Bone marrow (tissue), 2 donors: ENCODE measurements around the gene OMA1.
"Not testable (repeated sequence)": the region's sequence is repeated elsewhere in the genome, so short reads cannot be mapped to it uniquely, and the experiment has no call there.

Experiments used
- DNase-seq, 2 donors: peaks; one replicate each; lab custom pipeline; 2025; lab: John Stamatoyannopoulos, UW

The OMA1 gene

DNA sequence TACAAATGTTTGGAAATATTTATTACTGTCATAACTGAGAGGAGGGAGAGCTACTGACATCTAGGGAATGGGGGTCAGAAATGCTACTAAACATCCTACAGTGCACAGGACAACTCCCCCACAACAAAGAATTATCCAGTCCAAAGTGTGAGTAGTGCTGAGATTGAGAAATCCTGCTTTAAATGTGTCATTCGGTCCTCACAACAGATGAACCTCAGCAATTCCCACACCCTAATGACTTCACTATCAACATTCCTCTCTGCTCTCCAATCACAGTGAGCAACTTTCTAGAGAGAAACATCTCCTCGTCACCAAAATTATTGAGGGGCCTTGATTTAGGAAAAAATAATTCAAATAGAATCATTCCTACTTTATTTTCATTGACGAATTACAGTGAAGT lies 18.0 kb downstream of the OMA1 start:
- DNase-seq: no peak

- DNase-seq: no peak
These were observed 22.1 kb downstream of the OMA1 start for GRCh38 chr1:58524353-58524945.

- peak in 1 of 2 donors; percentile 56 for DNase-seq
These were observed 30.6 kb downstream of the OMA1 start for GRCh38 chr1:58515794-58516401.

GRCh38 chr1:58513956-58514355 lies 32.6 kb downstream of the OMA1 start:
- DNase-seq: no peak

DNA sequence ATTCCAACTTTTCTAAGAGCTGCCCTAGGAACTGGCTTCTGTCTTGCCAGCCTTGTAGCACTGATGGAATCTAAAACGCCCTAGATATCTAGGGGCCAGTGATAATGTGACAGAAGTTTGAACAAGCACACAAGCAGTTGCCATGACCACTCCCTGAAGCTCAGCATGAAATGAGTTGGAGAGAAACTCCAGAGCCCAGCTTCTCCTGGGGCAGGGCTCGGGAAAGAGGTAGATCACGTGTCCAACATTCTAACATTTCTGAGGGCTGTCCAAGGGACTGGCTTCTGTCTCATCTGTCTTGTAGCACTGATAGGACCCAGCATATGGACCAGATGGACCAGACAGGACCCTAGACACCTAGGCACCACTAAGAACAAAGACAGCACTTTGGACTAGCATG lies 37.9 kb downstream of the OMA1 start:
- no peak for DNase-seq

DNA sequence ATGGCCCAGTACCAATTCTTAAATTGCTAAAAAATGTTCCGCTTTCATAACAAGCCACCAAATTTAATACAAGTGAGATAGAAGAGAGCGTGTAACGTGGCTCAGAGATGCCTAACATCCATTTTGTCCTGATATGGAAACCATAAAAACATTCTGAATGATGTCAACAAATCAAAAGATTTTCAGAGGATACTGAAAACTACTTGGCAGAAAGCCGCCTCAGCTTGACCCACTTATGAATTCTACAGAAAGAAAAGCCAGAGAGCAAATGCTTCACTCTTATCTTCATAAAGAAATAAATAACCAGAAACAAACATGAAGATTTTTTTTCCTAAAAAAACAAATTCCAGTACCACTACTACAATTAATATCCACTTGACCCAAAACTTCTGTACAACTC lies 41.2 kb downstream of the OMA1 start:
- DNase-seq: no peak

DNA sequence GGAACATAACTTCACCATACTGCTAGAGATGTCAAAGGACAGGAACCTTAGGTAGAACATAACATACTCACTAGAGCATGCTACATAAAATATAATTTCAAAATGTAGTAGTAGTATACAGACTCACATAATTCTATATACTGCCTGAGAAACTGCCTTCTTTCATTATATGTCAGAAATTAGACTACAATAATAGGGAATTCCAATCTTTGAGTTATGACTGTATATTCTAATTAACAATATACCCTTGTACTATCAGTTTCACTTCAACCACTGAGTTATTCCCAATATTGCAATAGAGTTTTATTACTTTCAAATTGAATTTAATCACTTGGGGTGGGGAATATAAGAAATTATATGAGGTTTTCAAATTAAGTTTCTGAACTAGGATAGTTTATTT lies 44.0 kb downstream of the OMA1 start:
- DNase-seq: no peak

DNA sequence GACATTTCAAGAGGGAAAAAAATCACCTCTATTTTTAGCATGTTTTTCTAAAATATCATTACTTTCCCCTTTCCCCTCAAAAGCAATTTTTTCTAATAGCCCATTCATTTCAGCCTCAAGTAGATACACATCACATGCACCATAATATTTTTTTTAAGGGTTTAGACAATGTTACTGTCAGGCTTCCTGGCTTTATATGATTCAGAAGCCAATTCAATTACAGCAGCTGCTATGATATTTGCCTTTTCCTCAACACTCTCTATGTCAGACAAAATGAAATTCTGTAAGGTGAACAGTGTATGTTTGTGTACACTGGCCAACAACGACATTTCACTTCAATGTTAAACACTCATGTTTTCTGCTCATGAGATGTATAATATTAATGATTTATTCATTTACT lies 46.5 kb downstream of the OMA1 start:
- DNase-seq: no peak

DNA sequence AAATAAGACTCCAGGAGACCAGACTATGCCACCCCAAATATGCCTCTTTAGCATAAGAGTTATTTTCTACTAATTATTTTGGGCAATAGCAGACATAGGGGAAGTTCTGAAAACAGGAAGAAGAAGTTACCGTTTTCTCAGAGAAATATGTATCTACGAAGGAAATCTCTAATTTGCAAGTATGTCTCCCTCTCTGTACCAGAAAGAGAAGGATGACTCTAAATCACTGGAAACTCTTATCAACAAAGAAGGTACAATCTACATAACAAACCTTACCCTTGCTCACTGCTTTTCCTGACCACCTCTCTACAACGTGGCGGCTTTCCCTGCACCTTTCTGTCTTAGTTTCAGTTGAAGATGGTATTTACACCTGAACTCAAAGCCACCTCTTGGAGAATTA lies 49.0 kb downstream of the OMA1 start:
- DNase-seq: no peak

DNA sequence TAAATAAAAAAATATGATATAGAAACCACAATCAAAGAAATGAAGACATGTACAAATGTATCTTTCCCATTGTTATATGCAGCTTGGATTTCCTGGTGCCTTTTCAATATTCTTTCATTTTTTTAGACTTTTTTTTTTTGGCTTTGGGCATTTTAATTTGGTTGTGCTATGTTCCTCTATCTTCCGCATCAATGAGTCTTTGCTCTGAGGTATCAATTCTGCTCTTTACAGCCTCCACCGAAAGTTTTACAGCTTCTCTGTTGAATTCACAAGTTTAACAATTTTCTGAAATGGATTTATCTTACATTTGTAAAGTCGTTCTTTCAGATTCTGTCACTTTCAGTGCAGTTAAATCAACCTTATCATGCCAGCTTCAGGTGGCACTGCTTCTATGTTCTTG lies 50.5 kb downstream of the OMA1 start:
- no peak for DNase-seq

DNA sequence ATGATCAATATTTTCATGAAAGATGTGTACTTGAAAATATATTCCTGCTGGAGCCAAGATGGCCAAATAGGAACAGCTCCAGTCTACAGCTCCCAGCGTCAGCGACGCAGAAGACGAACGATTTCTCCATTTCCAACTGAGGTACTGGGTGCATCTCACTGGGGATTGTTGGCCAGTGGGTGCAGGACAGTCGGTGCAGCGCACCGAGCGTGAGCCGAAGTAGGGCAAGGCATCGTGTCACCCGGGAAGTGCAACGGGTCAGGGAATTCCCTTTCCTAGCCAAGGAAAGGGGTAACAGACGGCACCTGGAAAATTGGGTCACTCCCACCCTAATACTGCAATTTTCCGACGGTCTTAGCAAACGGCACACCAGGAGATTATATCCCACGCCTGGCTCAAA lies 57.6 kb downstream of the OMA1 start:
- DNase-seq: not testable (repeated sequence)

GRCh38 chr1:58487002-58487401 lies 59.5 kb downstream of the OMA1 start:
- DNase-seq: no peak

GRCh38 chr1:58481962-58482361 lies 64.6 kb downstream of the OMA1 start:
- no peak for DNase-seq

DNA sequence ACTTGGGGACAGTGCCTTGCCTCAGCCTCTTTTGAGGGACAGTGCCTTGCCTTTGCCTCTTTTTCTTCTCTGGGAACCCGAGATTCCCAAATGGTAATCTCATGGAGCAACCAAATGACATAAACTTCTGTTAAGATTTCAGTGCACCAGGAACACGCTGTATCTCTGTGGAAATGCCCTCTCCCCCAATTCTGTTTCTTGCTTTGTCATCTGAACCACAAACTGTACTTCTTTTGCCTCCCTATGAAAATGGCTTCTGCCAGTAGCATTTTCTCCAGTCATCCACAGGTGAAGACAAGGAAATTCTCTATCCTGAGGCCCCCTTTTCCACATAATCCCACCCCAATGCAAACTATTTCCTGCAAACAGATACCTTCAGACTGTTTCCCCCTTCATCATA lies 66.3 kb downstream of the OMA1 start:
- DNase-seq: no peak

DNA sequence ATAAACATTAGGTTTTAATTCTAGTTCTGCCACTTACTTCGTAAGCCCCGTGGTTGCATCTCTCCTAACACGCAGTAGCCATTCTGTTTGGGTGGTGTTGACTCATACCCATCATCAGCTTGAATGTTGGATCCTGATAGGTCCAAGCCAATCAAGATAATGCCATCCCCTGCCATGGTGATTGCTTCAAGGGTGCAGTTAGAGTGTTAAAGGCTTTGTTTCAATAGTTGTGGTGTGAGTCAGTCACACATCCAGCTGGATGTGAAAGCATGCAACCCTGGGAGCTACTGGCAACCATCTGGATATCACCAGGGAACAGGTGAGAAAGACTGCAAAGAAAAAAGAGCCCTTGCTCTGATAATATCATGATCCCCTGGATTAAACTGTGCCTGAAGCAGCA lies 69.1 kb downstream of the OMA1 start:
- no peak for DNase-seq

DNA sequence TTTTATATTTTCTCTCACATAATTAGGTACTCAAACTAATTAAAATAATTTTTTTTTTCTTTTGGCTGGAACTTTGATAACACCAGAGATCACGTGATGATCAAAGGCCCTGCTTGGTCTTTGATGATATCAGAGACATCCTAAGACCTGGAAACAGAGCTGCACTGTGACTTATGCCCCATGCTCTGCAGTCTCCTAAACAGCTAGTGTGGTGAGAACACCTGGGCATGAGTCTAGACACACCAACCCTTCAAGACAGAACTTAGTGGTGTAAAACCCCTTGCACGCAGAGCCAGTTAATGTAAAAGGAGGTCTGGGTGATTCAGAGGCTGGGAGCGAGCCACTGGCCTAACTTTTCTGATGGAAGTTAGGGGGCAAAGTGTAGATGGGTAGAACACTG lies 70.3 kb downstream of the OMA1 start:
- DNase-seq: no peak

GRCh38 chr1:58469476-58469875 lies 77.0 kb downstream of the OMA1 start:
- no peak for DNase-seq

DNA sequence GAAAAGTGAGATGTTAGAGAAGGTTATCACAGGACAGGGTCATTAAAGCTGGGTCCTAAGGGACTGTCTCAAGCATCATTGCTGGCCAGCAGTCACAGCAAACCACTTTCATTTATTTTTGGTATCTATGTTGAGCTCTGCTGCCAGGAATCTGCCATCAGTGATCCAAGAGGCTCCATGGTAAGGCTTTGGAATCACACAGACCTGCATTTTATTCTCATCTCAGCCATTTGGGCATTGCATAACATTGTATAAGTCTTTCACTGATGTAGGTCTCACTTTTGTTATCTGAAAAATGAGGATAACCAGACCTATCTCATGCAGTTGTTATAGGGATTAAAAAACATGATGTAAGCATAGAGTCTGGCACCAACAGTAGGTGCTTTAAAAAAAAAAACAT lies 77.5 kb downstream of the OMA1 start:
- no peak for DNase-seq

- no peak for DNase-seq
These were observed 77.9 kb downstream of the OMA1 start for GRCh38 chr1:58468612-58469011.

GRCh38 chr1:58466630-58467241 lies 79.8 kb downstream of the OMA1 start:
- no peak for DNase-seq

- DNase-seq: no peak
These were observed 80.5 kb downstream of the OMA1 start for GRCh38 chr1:58465825-58466629.

DNA sequence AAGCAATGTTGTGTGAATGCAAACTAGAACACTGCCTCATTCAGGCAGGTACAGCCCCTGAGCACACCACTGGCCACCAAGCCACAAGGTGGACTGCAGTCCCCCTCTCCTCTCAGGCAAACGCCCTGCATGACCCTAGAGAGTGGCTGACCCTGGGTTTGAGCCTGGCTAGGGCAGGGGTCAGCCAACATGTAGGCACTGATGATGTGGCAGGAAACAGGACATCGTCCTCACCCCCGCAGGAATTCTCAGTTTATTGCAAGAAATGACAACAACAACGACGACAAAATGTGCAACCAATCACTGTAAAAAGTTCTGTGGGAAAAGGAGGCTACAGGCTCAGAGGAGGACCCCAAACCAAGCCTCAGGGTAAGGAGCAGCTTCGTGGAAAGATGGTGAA lies 81.3 kb downstream of the OMA1 start:
- no peak for DNase-seq

GRCh38 chr1:58460469-58460868 lies 86.1 kb downstream of the OMA1 start:
- no peak for DNase-seq
